Aortic smooth muscle cell (primary cell): ENCODE results near the gene POLQ. TPM values are rescaled to one million over a fixed set of nuclear protein-coding genes. Genes with fewer than 3 reads are reported as not detected.

Experiments used
- total RNA-seq: library from RNA; depleted of rRNA; stranded (reverse); fragments of >200 nt; gene quantifications from 2 replicates; pipeline ENCODE4 v1.2.3, GENCODE V29; 2014

POLQ gene
- total RNA-seq = 5.3 and 7.0 TPM in 2 replicates

GRCh38 chr3:121545574-121546455, at the start of gene POLQ:
Gene POLQ (minus strand): TSS chr3:121545988. CDS start chr3:121545877, 111 bp downstream.

GRCh38 chr3:121592856-121593702, 47.3 kb upstream of the POLQ start, which contains the start of gene FBXO40:
Gene FBXO40 (plus strand): TSS chr3:121593379. CDS start chr3:121620576, 27,197 bp downstream.

DNA sequence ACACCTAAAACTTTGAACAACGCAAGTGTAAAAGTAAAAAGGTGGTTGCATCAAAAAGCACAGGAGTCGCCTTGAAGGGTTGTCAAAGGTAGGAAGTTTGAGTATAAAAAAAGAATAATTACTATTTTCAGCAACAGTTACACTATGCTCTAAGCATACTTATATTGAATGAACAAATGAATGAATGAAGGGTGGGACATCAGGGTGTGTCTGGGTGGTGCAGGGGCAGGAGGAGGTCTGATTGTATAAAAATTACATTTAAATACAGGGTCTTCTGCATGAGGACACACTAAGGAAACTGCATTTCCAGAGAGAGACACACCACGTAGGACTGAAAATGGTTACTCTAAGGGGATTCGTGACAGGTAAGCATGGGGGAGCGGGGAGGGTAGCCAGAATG, 21.9 kb upstream of the POLQ start, which contains the start of gene ARGFX:
TSS of gene ARGFX (plus strand) at position 301 of the 400 bp plus-strand sequence. CDS start 2,765 bp downstream, outside the sequence.

Other genes with a start within 250 kb of the POLQ start
- not detected in 2 replicates for gene ARGFX, start 22.0 kb upstream of the POLQ start, total RNA-seq
- gene FBXO40, start 47.4 kb upstream of the POLQ start, total RNA-seq = not detected in 2 replicates
- 7.3 and 13.3 TPM in 2 replicates for gene HCLS1, start 114.9 kb upstream of the POLQ start, total RNA-seq
- 69.0 and 76.9 TPM in 2 replicates for gene GOLGB1, start 203.8 kb upstream of the POLQ start, total RNA-seq